Testis (tissue), 3 donors: ENCODE data around the gene PLA2R1. TPM values are rescaled to one million over a fixed set of nuclear protein-coding genes. Genes with fewer than 3 reads are reported as not detected.
"Not testable (repeated sequence)": the region's sequence is repeated elsewhere in the genome, so short reads cannot be mapped to it uniquely, and the experiment has no call there.

Source experiments
- DNase-seq: peaks from one replicate; pipeline ENCODE4 v3.0.0-alpha.2; 2019
- H3K27ac ChIP-seq, 2 donors: fragments of 200-600 bp; sonication (generic); one replicate each; pipeline ENCODE4 v1.5.1; 2019
- H3K27me3 ChIP-seq: fragments of 200-600 bp; sonication (generic); one replicate; pipeline ENCODE4 v1.5.1; 2019
- H3K36me3 ChIP-seq: fragments of 200-600 bp; sonication (generic); one replicate; pipeline ENCODE4 v1.5.1; 2017; ENCODE audit warnings: low read depth; ENCODE audit errors: missing control alignments
- H3K4me1 ChIP-seq: fragments of 200-600 bp; sonication (generic); one replicate; pipeline ENCODE4 v1.5.1; 2019
- H3K4me3 ChIP-seq, 2 donors: fragments of 200-600 bp; sonication (generic); one replicate each; pipeline ENCODE4 v1.5.1; 2017 to 2019
- H3K9me3 ChIP-seq: fragments of 200-600 bp; sonication (generic); one replicate; pipeline ENCODE4 v1.5.1; 2017
- POLR2A ChIP-seq: fragments of 450-650 bp; IDR thresholded peaks from one replicate; pipeline ENCODE4 v1.6.1; 2017; ENCODE audit warnings: antibody characterized with exemption, mild to moderate bottlenecking, moderate library complexity
- WGBS, 2 donors: methylation state at CpG; one replicate each; pipeline ENCODE4 v1.1.5; 2018; 5-methylcytosine and 5-hydroxymethylcytosine counted together
- intact Hi-C: fragments of 100-400 bp; cut with DNase I; formaldehyde crosslinking; loops from one replicate; pipeline ENCODE4 v1.15.1; 2023; ENCODE audit warnings: low total_unique reads
- polyA plus RNA-seq: library from polyadenylated mRNA; stranded (reverse); fragments of 350-450 nt; fragmentation: Illumina TruSeq; extraction: RNeasy Lipid Tissue Mini Kit (QIAGEN cat#74804); gene quantifications from one replicate; pipeline ENCODE4 v1.2.3, GENCODE V29; 2014; ENCODE audit warnings: low read depth, low replicate concordance; ENCODE audit not compliant: insufficient read depth
- total RNA-seq, 2 donors: library from RNA; depleted of rRNA; stranded (reverse); fragments of >200 nt; gene quantifications; one replicate each; pipeline ENCODE4 v1.2.3, GENCODE V29; 2016
- TF ChIP-seq, protein P1 (sequence below), 3 experiments: fragments of 450-650 bp in 2 of 3; fragments of 200-600 bp in 1 of 3; sonication (generic) in 1 of 3; IDR thresholded peaks; one replicate each; pipeline ENCODE4 v1.5.1; 2016 to 2019; ENCODE audit warnings: antibody characterized with exemption in 3 of 3, mild to moderate bottlenecking in 2 of 3, moderate library complexity in 1 of 3

The PLA2R1 gene
- total and polyA plus RNA-seq, 3 donors from 2014 or later = 3.4 to 5.3 (median 5.0) TPM

DNA sequence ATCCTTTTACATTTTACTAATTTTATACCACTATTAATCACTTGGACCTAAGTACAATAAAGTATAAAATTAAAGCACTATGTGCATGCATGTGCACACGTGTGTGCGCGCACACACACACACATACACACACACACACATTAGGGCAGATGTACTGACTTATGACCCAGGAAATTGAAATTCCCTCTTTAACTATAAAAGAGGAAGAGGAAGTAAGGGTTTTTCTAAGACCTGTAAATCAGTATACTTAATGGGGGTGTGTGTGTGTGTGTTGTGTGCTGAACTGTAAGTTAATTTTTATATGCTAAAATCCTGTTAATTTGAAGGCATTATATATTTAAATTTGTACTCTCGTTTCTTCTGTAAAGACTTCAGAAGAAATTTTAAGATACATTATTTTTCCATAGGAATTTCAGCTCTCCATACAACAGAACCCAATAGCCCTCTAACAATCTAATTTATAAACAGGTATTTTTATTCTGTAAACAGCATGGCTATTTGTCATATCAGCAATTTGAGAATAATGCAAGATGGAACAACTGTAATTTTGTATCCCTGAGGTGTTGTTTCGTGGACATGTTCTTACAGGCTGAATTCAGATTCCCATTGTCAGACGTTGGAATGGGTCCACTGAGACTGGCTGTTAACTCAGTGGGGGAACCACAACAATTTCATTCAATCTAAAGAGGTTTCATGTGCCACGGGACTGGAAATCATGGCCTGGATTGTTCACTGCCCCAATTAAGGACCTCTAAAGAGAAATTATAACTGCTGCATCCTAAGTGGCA is 90.9 kb downstream of the PLA2R1 start:
- DNase-seq = no peak
- H3K27ac ChIP-seq = no peak overlapping the region
- no peaks in the 10 kb centered on the region for H3K4me1 ChIP-seq
- TF ChIP-seq, protein P1, sequence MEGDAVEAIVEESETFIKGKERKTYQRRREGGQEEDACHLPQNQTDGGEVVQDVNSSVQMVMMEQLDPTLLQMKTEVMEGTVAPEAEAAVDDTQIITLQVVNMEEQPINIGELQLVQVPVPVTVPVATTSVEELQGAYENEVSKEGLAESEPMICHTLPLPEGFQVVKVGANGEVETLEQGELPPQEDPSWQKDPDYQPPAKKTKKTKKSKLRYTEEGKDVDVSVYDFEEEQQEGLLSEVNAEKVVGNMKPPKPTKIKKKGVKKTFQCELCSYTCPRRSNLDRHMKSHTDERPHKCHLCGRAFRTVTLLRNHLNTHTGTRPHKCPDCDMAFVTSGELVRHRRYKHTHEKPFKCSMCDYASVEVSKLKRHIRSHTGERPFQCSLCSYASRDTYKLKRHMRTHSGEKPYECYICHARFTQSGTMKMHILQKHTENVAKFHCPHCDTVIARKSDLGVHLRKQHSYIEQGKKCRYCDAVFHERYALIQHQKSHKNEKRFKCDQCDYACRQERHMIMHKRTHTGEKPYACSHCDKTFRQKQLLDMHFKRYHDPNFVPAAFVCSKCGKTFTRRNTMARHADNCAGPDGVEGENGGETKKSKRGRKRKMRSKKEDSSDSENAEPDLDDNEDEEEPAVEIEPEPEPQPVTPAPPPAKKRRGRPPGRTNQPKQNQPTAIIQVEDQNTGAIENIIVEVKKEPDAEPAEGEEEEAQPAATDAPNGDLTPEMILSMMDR (IDR thresholded peaks at IDR 0.05) = no peak
- TF ChIP-seq POLR2A = no peak
- H3K9me3 ChIP-seq = no peaks in the 10 kb centered on the region
- no peak overlapping the region for H3K4me3 ChIP-seq
- intact Hi-C loops = no loop called here
- H3K27me3 ChIP-seq = no peaks in the 10 kb centered on the region
- WGBS, 2 donors = 86 to 92% methylated on average over 7 of the region's 7 CpGs
- H3K36me3 ChIP-seq = no peaks in the 10 kb centered on the region

DNA sequence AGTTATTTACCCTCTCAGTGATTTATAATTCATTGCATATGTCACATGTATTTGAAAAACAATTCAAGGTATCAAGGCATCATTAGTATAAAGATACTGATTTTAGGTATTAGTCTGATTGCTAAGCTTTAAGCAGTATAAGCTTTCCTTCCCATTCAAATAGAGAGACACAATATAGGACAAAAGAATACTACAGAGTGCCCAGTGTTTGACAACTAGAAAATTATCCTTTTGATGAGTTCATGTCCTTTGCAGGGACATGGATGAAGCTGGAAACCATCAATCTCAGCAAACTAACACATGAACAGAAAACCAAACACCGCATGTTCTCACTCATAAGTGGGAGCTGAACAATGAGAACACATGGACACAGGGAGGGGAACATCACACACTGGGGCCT is 91.9 kb downstream of the PLA2R1 start:
- H3K9me3 ChIP-seq, H3K4me1 ChIP-seq, intact Hi-C loops, H3K4me3 ChIP-seq, H3K27me3 ChIP-seq, H3K27ac ChIP-seq, DNase-seq, H3K36me3 ChIP-seq: not testable (repeated sequence)
- 88 to 100% methylated on average over 1 of the region's 1 CpG for WGBS, 2 donors

DNA sequence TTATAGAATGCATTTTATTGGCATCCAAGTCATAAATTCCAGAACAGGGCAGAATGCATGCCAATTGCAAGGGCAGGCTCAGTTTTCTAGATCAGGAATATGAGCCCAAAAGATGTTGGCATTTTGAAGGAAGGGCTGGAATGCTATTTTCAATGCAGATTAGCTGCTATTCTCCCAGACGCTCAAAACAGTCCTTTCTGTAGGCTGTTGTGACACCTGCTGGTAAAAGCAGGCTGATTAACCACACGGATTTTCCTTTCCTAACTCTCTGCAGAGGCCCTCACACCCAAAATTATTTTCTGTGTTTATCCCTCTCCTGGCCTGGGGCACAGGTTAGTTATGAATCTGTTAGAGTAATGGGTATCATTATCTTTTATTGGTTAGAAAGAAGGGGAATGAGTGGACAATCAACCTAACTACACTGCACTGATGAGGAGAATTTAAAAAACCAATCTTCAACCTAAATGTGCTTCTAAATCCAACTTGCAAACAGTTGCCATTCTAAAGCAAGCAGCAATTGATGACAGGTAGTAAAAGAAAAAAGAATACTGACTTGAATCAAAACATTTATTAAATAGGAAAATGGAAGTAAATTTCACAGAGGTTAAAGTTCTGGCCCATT is 94.0 kb downstream of the PLA2R1 start:
- Histone ChIP-seq H3K27ac (no peak overlapping the region), H3K4me1 (no peaks in the 10 kb centered on the region), H3K9me3 (no peaks in the 10 kb centered on the region), H3K27me3 (no peaks in the 10 kb centered on the region), H3K36me3 (no peaks in the 10 kb centered on the region), H3K4me3 (no peak overlapping the region)
- 21 to 33% methylated on average over 2 of the region's 2 CpGs for WGBS, 2 donors
- intact Hi-C loops = no loop called here
- TF ChIP-seq, protein P1 (IDR thresholded peaks at IDR 0.05) = peak in 2 of 3 experiments; percentile 22 to 47
- no peak for TF ChIP-seq POLR2A
- peak; percentile 38 for DNase-seq

DNA sequence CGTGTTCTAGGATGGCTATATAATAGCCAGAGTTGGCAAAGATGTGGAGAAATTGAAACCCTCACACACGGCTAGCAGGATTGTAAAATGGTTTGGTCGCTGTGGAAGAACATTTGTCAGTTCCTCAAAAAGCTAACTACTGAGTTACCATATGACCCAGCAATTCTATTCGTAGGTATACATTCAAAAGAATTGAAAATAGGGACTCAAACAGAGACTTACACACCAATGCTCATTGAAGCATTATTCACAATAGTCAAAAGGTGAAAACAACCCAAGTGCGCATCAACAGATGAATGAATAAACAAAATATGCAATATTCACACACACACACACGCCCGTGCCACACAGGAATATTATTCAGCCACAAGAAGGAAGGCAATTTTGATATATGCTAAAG is 98.7 kb downstream of the PLA2R1 start:
- intact Hi-C loops = no loop called here
- 91 to 93% methylated on average over 7 of the region's 7 CpGs for WGBS, 2 donors
- DNase-seq = no peak

DNA sequence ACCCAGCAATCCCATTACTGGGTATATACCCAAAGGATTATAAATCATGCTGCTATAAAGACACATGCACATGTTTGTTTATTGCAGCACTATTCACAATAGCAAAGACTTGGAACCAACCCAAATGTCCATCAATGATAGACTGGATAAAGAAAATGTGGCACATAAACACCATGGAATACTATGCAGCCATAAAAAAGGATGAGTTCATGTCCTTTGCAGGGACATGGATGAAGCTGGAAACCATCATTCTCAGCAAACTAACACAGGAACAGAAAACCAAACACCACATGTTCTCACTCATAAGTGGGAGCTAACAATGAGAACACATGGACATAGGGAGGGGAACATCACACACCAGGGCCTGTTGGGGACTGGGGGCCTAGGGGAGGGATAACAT is 99.9 kb downstream of the PLA2R1 start:
- H3K27ac ChIP-seq, H3K4me1 ChIP-seq, H3K36me3 ChIP-seq, H3K4me3 ChIP-seq, H3K9me3 ChIP-seq, DNase-seq, intact Hi-C loops, H3K27me3 ChIP-seq: not testable (repeated sequence)

More for the DNA sequence above, 98.7 kb downstream of the PLA2R1 start:
- H3K9me3 ChIP-seq = no peaks in the 10 kb centered on the region
- H3K4me3 ChIP-seq = no peak overlapping the region
- TF ChIP-seq POLR2A = no peak
- TF ChIP-seq, protein P1 (IDR thresholded peaks at IDR 0.05) = no peak
- no peaks in the 10 kb centered on the region for H3K4me1 ChIP-seq
- no peak overlapping the region for H3K27ac ChIP-seq
- H3K27me3 ChIP-seq = no peaks in the 10 kb centered on the region
- H3K36me3 ChIP-seq = no peaks in the 10 kb centered on the region
